Activated T-helper 1 cell treated with anti-CD3 and anti-CD28 coated beads, Interleukin-12 subunit alpha, Interleukin-12 subunit beta, Interleukin-2, Interleukin-4 antibody, amounts not matched to agents 30 ng/mL and 10 ng/mL and 1 ng/mL, durations not matched to agents 14 hours and 24 hours and 36 hours (primary cell): ENCODE results near the gene TRIP11. TPM values are rescaled to one million over a fixed set of nuclear protein-coding genes. Genes with fewer than 3 reads are reported as not detected.

Experiments
- DNase-seq: peaks from one replicate; pipeline ENCODE4 v3.0.0; 2021; ENCODE audit warnings: low spot score
- H3K27ac Mint-ChIP-seq: one replicate; pipeline ENCODE4 v1.8.0; 2021; ENCODE audit warnings: mild to moderate bottlenecking, mixed read lengths
- H3K27me3 Mint-ChIP-seq: one replicate; pipeline ENCODE4 v1.8.0; 2022; ENCODE audit warnings: mild to moderate bottlenecking, moderate library complexity, mixed read lengths; ENCODE audit not compliant: insufficient read depth
- H3K36me3 Mint-ChIP-seq: one replicate; pipeline ENCODE4 v1.8.0; 2021; ENCODE audit warnings: low read depth, mixed read lengths
- H3K4me1 Mint-ChIP-seq: one replicate; pipeline ENCODE4 v1.8.0; 2021; ENCODE audit warnings: low read depth, mixed read lengths
- H3K4me3 Mint-ChIP-seq: one replicate; pipeline ENCODE4 v1.8.0; 2021; ENCODE audit warnings: mild to moderate bottlenecking, moderate library complexity, mixed read lengths
- H3K9me3 Mint-ChIP-seq: one replicate; pipeline ENCODE4 v1.8.0; 2021; ENCODE audit warnings: mixed read lengths
- intact Hi-C: fragments of 100-400 bp; cut with micrococcal nuclease; formaldehyde crosslinking; loops from one replicate; pipeline ENCODE4 v1.15.1; 2024
- total RNA-seq: library from RNA; stranded (reverse); gene quantifications from 2 replicates; pipeline ENCODE4 v1.2.3, GENCODE V29; 2022

Gene TRIP11
- total RNA-seq, 1 donor from 2014 or later = 36.5 TPM

GRCh38 chr14:91919814-91920213 is 120.0 kb downstream of the TRIP11 start:
- intact Hi-C loops = no loop called here
- Mint-ChIP-seq H3K27me3 (peaks cover 1% of the 10 kb centered on the region), H3K4me3 (no peak overlapping the region), H3K27ac (no peak overlapping the region), H3K9me3 (no peaks in the 10 kb centered on the region), H3K36me3 (no peaks in the 10 kb centered on the region), H3K4me1 (no peaks in the 10 kb centered on the region)
- DNase-seq = no peak

- H3K9me3 Mint-ChIP-seq = no peaks in the 10 kb centered on the region
- intact Hi-C loops = no loop called here
- no peak for DNase-seq
- no peak overlapping the region for H3K4me3 Mint-ChIP-seq
- peaks cover 1% of the 10 kb centered on the region for H3K27me3 Mint-ChIP-seq
- H3K4me1 Mint-ChIP-seq = no peaks in the 10 kb centered on the region
- H3K36me3 Mint-ChIP-seq = no peaks in the 10 kb centered on the region
- H3K27ac Mint-ChIP-seq = no peak overlapping the region
These were observed 121.5 kb downstream of the TRIP11 start for GRCh38 chr14:91918186-91918883.

Other genes with a start within 250 kb of the TRIP11 start
- gene TC2N, start 172.5 kb downstream of the TRIP11 start, total RNA-seq = 21.5 and 27.2 TPM in 2 replicates
- 0.69 and 1.2 TPM in 2 replicates for gene FBLN5, start 92.4 kb downstream of the TRIP11 start, total RNA-seq
- 27.3 and 27.5 TPM in 2 replicates for gene ATXN3, start 66.5 kb upstream of the TRIP11 start, total RNA-seq
- 73.3 and 83.5 TPM in 2 replicates for gene NDUFB1, start 81.6 kb upstream of the TRIP11 start, total RNA-seq
- 103 and 104 TPM in 2 replicates for gene CPSF2, start 81.9 kb upstream of the TRIP11 start, total RNA-seq